Endothelial cell of umbilical vein (primary cell): ENCODE data around the gene FAM3C.

Source experiments
- CTCF ChIP-seq, 2 donors: IDR thresholded peaks; 1 replicate in 1 of 2; 2 replicates in 1 of 2; pipeline ENCODE4 v1.5.1; 2011; ENCODE audit warnings: low read length in 2 of 2, mild to moderate bottlenecking in 2 of 2, moderate library complexity in 2 of 2, control low read depth in 1 of 2, inconsistent platforms in 1 of 2, low read depth in 1 of 2; ENCODE audit not compliant: insufficient read depth in 1 of 2; ENCODE audit errors: extremely low read depth in 1 of 2
- EZH2 ChIP-seq: IDR thresholded peaks from 2 replicates; pipeline ENCODE4 v1.6.1; 2012; ENCODE audit warnings: borderline replicate concordance, low read depth, mild to moderate bottlenecking, moderate library complexity, low read length, inconsistent platforms; ENCODE audit not compliant: severe bottlenecking
- FOS ChIP-seq: IDR thresholded peaks from 2 replicates; pipeline ENCODE4 v1.6.1; 2011; ENCODE audit warnings: mild to moderate bottlenecking, low read length, moderate library complexity, borderline replicate concordance; ENCODE audit not compliant: insufficient read depth
- MYC ChIP-seq: IDR thresholded peaks from one replicate; pipeline ENCODE4 v1.6.1; 2011; ENCODE audit warnings: mild to moderate bottlenecking, low read depth, low read length
- POLR2A ChIP-seq: IDR thresholded peaks from 2 replicates; pipeline ENCODE4 v1.6.1; 2012; ENCODE audit warnings: low read depth, mild to moderate bottlenecking, control low read depth, low read length
- POLR2AphosphoS5 ChIP-seq: IDR thresholded peaks from 2 replicates; pipeline ENCODE4 v1.6.1; 2012; ENCODE audit warnings: low read depth, mild to moderate bottlenecking, control low read depth, low read length, moderate library complexity; ENCODE audit not compliant: insufficient read depth
- TF ChIP-seq, protein P1 (sequence below): IDR thresholded peaks from 2 replicates; pipeline ENCODE4 v1.6.1; 2011; ENCODE audit not compliant: insufficient read depth, insufficient read length

DNA sequence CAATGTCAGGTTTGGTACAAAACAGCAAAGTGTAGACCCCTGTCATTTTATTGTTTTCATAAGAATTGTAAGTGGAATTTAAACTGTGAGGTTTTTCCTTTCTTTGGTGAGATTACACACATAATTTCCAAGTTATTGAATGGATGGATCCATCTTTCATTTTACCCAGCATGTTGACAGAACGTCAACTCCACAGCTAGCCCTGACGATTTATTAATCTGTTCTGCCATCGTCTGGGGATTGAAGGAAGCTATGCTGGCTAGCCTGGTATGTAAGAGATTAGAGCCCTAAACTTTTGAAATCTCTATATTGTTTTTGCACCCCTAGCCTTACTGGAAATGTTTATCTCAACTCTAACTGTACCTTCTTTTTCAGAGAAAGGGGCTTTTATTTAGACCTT, 58.7 kb downstream of the FAM3C start:
- TF ChIP-seq POLR2A, result no peak
- TF ChIP-seq MYC, result no peak
- TF ChIP-seq CTCF (IDR thresholded peaks at IDR 0.05; ENCODE audit: extremely low read depth in 1 of 2, insufficient read depth in 1 of 2, low read depth in 1 of 2, low read length in 2 of 2), result no peak
- TF ChIP-seq EZH2, result no peak
- TF ChIP-seq, protein P1, sequence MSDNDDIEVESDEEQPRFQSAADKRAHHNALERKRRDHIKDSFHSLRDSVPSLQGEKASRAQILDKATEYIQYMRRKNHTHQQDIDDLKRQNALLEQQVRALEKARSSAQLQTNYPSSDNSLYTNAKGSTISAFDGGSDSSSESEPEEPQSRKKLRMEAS, result no peak
- no peak for TF ChIP-seq POLR2AphosphoS5
- no peak for TF ChIP-seq FOS
